Activated CD4-positive, alpha-beta T cell treated with anti-CD3 and anti-CD28 coated beads, Interleukin-2, amount 10 ng/mL, durations not matched to agents 24 days and 14 days (primary cell): Measurements from ENCODE around the gene SFMBT2. TPM values are rescaled to one million over a fixed set of nuclear protein-coding genes. Genes with fewer than 3 reads are reported as not detected.

Source experiments
- DNase-seq: peaks from one replicate; pipeline ENCODE4 v3.0.0; 2022
- H3K27ac Mint-ChIP-seq: one replicate; pipeline ENCODE4 v1.8.0; 2022; ENCODE audit warnings: mild to moderate bottlenecking, mixed read lengths
- H3K27me3 Mint-ChIP-seq: one replicate; pipeline ENCODE4 v1.8.0; 2022; ENCODE audit warnings: mixed read lengths
- H3K36me3 Mint-ChIP-seq: one replicate; pipeline ENCODE4 v1.8.0; 2022; ENCODE audit warnings: low read depth, mild to moderate bottlenecking, mixed read lengths
- H3K4me1 Mint-ChIP-seq: one replicate; pipeline ENCODE4 v1.8.0; 2021; ENCODE audit warnings: mixed read lengths
- H3K4me3 Mint-ChIP-seq: one replicate; pipeline ENCODE4 v1.8.0; 2022; ENCODE audit warnings: mild to moderate bottlenecking, moderate library complexity, mixed read lengths
- H3K9me3 Mint-ChIP-seq: one replicate; pipeline ENCODE4 v1.8.0; 2021; ENCODE audit warnings: mixed read lengths
- intact Hi-C: fragments of 100-400 bp; cut with micrococcal nuclease; formaldehyde crosslinking; loops from one replicate; pipeline ENCODE4 v1.15.1; 2023
- total RNA-seq: library from RNA; stranded (reverse); gene quantifications from 2 replicates; pipeline ENCODE4 v1.2.3, GENCODE V29; 2022

The SFMBT2 gene
- total RNA-seq, 1 donor from 2014 or later, result 24.9 TPM

DNA sequence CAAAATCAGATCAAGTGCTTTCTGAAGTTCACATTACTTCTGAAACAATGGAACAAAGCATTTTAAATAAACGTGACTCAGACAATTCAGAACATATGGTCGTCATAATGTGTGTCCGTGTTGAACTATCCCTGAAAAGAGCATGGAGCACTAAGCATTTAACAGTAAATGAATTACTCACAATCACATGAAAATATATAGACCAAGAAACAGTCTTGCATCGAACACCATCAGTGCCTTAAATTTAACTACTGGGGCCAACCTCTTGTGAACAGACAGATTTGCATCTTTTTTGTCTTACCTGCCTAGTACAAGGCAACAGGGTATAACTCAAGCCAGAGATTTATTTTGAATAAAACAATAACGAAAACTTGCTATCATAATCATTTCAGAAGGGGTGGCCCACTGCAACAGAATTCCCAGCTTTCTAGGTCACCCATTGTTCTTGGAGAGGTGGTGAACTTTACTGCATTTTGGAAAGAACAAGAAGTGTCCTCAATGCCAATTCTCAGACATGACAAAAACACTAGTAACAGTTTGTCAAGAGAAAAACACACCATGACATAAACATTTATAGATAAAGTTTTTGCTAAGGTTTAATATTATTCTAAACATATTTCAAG is 293.5 kb downstream of the SFMBT2 start:
- Mint-ChIP-seq H3K4me3 (no peak overlapping the region), H3K27ac (no peak overlapping the region), H3K9me3 (no peaks in the 10 kb centered on the region), H3K27me3 (peaks cover 21% of the 10 kb centered on the region), H3K4me1 (peaks cover 4% of the 10 kb centered on the region), H3K36me3 (no peaks in the 10 kb centered on the region)
- no peak for DNase-seq
- intact Hi-C loops, result no loop called here

DNA sequence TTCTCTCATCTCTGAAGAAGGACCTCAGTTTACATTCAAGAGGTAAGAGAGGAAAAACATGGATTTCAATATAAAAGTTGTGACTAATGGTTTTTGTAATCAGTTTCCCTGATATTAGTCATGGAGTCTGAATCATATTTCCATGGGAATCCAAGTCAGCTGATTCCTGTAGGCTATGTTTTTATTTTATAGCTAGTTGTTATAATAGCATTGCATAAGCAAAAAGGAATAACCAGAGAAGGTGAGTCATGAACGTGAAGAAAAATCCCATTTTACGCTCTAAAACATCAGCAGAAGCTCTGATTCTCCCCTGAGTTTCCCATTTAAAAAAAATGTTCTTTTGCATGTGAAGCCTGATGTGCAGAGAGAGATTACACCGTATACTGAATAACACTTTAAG is 299.3 kb downstream of the SFMBT2 start:
- Mint-ChIP-seq H3K4me1 (peaks cover 10% of the 10 kb centered on the region), H3K4me3 (no peak overlapping the region), H3K27me3 (peaks cover 8% of the 10 kb centered on the region), H3K36me3 (no peaks in the 10 kb centered on the region), H3K27ac (no peak overlapping the region), H3K9me3 (peaks cover 7% of the 10 kb centered on the region)
- intact Hi-C loops, result no loop called here
- DNase-seq, result no peak

- intact Hi-C loops, result no loop called here
- H3K9me3 Mint-ChIP-seq, result peaks cover 7% of the 10 kb centered on the region
- H3K36me3 Mint-ChIP-seq, result no peaks in the 10 kb centered on the region
- H3K27ac Mint-ChIP-seq, result no peak overlapping the region
- peaks cover 6% of the 10 kb centered on the region for H3K27me3 Mint-ChIP-seq
- no peak for DNase-seq
- H3K4me3 Mint-ChIP-seq, result no peak overlapping the region
- H3K4me1 Mint-ChIP-seq, result peaks cover 10% of the 10 kb centered on the region
Measured at GRCh38 chr10:7111089-7111488, 299.7 kb downstream of the SFMBT2 start.
